Fibroblast of villous mesenchyme (primary cell): ENCODE data around the gene GPR3. TPM values are rescaled to one million over a fixed set of nuclear protein-coding genes. Genes with fewer than 3 reads are reported as not detected.

Experiments
- DNase-seq: peaks from one replicate; pipeline ENCODE4 v3.0.0-alpha.2; 2010; ENCODE audit warnings: low read depth
- H3K4me3 ChIP-seq: 2 replicates; pipeline ENCODE4 v1.5.1; 2011; ENCODE audit warnings: low read depth, mild to moderate bottlenecking, low read length
- CTCF ChIP-seq: IDR thresholded peaks from 2 replicates; pipeline ENCODE4 v1.5.1; 2012; ENCODE audit warnings: low read depth, mild to moderate bottlenecking, low read length; ENCODE audit not compliant: insufficient read depth
- total RNA-seq: library from RNA; depleted of rRNA; stranded (reverse); fragments of >200 nt; gene quantifications from 2 replicates; pipeline ENCODE4 v1.2.3, GENCODE V29; 2012

GPR3 gene
- total RNA-seq, 1 donor: 0.86 TPM

GRCh38 chr1:27348861-27349783 is 43.3 kb upstream of the GPR3 start:
- DNase-seq: peak; percentile 17
- peak overlapping the region; percentile 59 for H3K4me3 ChIP-seq
- no peak for TF ChIP-seq CTCF

DNA sequence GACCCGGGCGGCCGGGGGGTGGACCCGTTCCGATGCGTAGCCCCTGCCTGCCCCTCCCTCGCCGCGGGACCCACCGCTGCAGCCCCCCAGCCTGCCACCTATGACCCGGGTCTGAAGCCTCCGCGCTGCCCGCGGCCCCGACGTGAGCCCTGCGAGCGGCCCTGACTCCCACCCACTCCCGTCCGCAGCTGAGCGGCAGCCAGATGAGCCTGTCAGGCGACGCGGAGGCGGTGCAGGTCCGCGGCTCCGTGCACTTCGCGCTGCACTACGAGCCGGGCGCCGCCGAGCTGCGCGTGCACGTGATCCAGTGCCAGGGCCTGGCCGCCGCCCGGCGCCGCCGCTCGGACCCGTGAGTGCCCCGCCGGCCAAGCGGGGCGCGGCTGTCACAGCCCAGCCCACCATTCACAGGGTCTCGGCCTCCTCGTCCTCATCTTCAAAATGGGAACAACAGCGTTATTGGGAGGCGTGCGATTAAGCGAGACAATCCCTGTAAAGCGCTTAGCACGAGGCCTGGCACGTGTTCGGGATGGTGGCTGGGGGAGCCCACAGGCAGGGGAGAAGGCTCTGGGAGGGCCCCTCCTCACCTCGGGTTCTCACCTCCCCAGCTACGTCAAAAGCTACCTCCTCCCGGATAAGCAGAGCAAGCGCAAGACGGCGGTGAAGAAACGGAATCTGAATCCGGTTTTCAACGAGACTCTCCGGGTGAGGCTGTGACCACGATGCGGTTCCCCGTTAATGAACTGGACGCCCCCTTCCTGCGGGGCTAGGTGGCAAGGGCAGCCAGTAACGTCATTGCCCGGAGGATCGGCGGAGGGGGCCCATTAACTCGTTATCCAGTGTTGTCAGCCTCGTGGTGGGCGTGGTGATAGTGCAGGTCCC is 42.4 kb upstream of the GPR3 start:
- peak overlapping the region; percentile 59 for H3K4me3 ChIP-seq
- peak; percentile 68 for DNase-seq
- no peak for TF ChIP-seq CTCF

DNA sequence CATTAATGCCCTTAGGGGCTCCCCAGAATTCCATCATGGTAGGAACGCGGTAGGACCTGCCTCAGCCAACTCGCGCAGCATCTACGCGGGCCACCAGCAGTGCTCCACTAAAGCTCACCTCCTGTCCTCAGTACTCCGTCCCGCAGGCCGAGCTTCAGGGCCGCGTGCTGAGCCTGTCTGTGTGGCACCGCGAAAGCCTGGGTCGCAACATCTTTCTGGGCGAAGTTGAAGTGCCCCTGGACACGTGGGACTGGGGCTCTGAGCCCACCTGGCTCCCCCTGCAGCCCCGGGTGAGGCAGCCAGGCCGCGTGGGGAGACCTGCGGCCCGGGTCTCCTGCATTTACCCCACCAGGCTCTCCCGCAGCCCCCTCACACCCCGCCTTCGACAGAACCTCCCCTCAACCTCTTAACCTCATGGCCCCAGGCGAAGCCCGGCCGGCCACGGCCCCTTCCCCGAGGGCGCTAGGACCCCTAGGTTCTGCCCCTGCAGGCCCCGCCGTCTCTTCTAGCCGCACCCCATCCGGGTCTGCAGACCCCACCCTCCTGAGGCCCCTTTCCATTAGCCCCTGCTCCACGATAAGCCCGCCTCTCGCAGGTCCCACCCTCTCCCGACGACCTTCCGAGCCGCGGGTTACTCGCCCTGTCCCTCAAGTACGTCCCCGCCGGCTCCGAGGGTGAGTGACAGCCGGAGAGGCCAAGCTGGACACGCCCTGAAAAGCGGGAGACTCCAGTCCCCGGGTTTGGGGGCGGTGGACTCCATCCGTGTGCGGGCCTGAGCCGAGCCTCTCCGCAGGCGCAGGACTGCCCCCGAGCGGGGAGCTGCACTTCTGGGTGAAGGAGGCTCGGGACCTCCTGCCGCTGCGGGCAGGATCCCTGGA is 41.5 kb upstream of the GPR3 start:
- DNase-seq: peak; percentile 38
- peak overlapping the region; percentile 6 for H3K4me3 ChIP-seq
- TF ChIP-seq CTCF: peak; percentile 23

GRCh38 chr1:27351541-27352107 is 40.8 kb upstream of the GPR3 start:
- DNase-seq: no peak
- no peak overlapping the region for H3K4me3 ChIP-seq
- no peak for TF ChIP-seq CTCF

- DNase-seq: no peak
- no peak for TF ChIP-seq CTCF
- no peak overlapping the region for H3K4me3 ChIP-seq
These were observed 39.3 kb upstream of the GPR3 start for GRCh38 chr1:27353166-27353565.

GRCh38 chr1:27353629-27354028 is 38.8 kb upstream of the GPR3 start:
- H3K4me3 ChIP-seq: no peak overlapping the region
- TF ChIP-seq CTCF: no peak
- DNase-seq: no peak
